Thyroid gland (tissue), 4 donors: Measurements from ENCODE around the gene ABCF1. TPM values are rescaled to one million over a fixed set of nuclear protein-coding genes. Genes with fewer than 3 reads are reported as not detected.

ENCODE experiments used
- DNase-seq, 2 donors: peaks; one replicate each; pipeline ENCODE4 v3.0.0-alpha.2; 2019
- H3K27ac ChIP-seq, 3 donors: fragments of 200-600 bp; sonication (generic); 1 replicate in 2 of 3; 2 replicates in 1 of 3; pipeline ENCODE4 v1.5.1; 2016 to 2019; ENCODE audit warnings: mild to moderate bottlenecking in 1 of 3, moderate library complexity in 1 of 3
- H3K27me3 ChIP-seq: fragments of 200-600 bp; sonication (generic); one replicate; pipeline ENCODE4 v1.5.1; 2019
- H3K36me3 ChIP-seq, 2 donors: fragments of 200-600 bp; sonication (generic); one replicate each; pipeline ENCODE4 v1.5.1; 2016 to 2019
- H3K4me1 ChIP-seq, 2 donors: fragments of 200-600 bp; sonication (generic); one replicate each; pipeline ENCODE4 v1.5.1; 2017 to 2019
- H3K4me3 ChIP-seq, 3 donors: fragments of 200-600 bp; sonication (generic); replicated peaks in 1 of 3; 1 replicate in 2 of 3; 2 replicates in 1 of 3; pipeline ENCODE4 v1.5.1; 2016; ENCODE audit warnings: mild to moderate bottlenecking in 1 of 3
- H3K9me3 ChIP-seq: fragments of 200-600 bp; sonication (generic); one replicate; pipeline ENCODE4 v1.5.1; 2017
- CTCF ChIP-seq, 6 experiments: fragments of 200-600 bp in 3 of 6; fragments of 450-650 bp in 3 of 6; sonication (generic) in 3 of 6; IDR thresholded peaks; one replicate each; pipeline ENCODE4 v1.5.1; 2016 to 2019; ENCODE audit warnings: antibody characterized with exemption in 6 of 6, mild to moderate bottlenecking in 2 of 6, inconsistent platforms in 1 of 6, moderate library complexity in 1 of 6
- POLR2A ChIP-seq, 2 donors: fragments of 450-650 bp; IDR thresholded peaks; one replicate each; pipeline ENCODE4 v1.6.1; 2017; ENCODE audit warnings: antibody characterized with exemption in 2 of 2, mild to moderate bottlenecking in 2 of 2, moderate library complexity in 1 of 2
- WGBS, 2 donors: methylation state at CpG; one replicate each; pipeline ENCODE4 v1.1.5; 2017; 5-methylcytosine and 5-hydroxymethylcytosine counted together
- intact Hi-C: fragments of 100-400 bp; cut with DNase I; formaldehyde crosslinking; loops from one replicate; pipeline ENCODE4 v1.15.1; 2023
- total RNA-seq, 4 donors: library from RNA; depleted of rRNA; stranded (reverse); fragments of >200 nt; gene quantifications; one replicate each; pipeline ENCODE4 v1.2.3, GENCODE V29; 2016

ABCF1 gene
- total RNA-seq, 4 donors from 2014 or later: 41.4 to 47.1 (median 43.5) TPM

- peaks cover 0 to 8% of the 10 kb centered on the region in 2 donors for H3K4me1 ChIP-seq
- no peaks in the 10 kb centered on the region for H3K9me3 ChIP-seq
- DNase-seq: no peak
- intact Hi-C loops: no loop called here
- no peak overlapping the region for H3K4me3 ChIP-seq
- WGBS, 2 donors: 80 to 83% methylated on average over 3 of the region's 3 CpGs
- no peak for TF ChIP-seq POLR2A (IDR thresholded peaks at IDR 0.05)
- H3K36me3 ChIP-seq: no peaks in the 10 kb centered on the region
- H3K27ac ChIP-seq: no peak overlapping the region
- H3K27me3 ChIP-seq: no peaks in the 10 kb centered on the region
Observed at GRCh38 chr6:30537931-30538330, 33.3 kb upstream of the ABCF1 start.

GRCh38 chr6:30541515-30542403, 29.5 kb upstream of the ABCF1 start:
- WGBS, 2 donors: 12 to 15% methylated on average over 23 of the region's 23 CpGs
- Histone ChIP-seq H3K9me3 (no peaks in the 10 kb centered on the region), H3K4me3 (no peak overlapping the region), H3K4me1 (peaks cover 5 to 8% of the 10 kb centered on the region in 2 donors), H3K27ac (peak overlapping the region in 2 of 3 donors; percentile 35 to 38), H3K36me3 (peaks cover 14 to 16% of the 10 kb centered on the region in 2 donors), H3K27me3 (no peaks in the 10 kb centered on the region)
- no peak for TF ChIP-seq POLR2A (IDR thresholded peaks at IDR 0.05)
- TF ChIP-seq CTCF (IDR thresholded peaks at IDR 0.05): peak; percentile 86 to 96 (median 94)
- intact Hi-C loops: no loop called here
- peak; percentile 71 to 75 for DNase-seq

- no peak for DNase-seq
- Histone ChIP-seq H3K4me3 (no peak overlapping the region), H3K4me1 (peaks cover 5 to 8% of the 10 kb centered on the region in 2 donors), H3K9me3 (no peaks in the 10 kb centered on the region), H3K27ac (peak overlapping the region in 2 of 3 donors; percentile 35 to 38), H3K36me3 (peaks cover 17 to 22% of the 10 kb centered on the region in 2 donors), H3K27me3 (no peaks in the 10 kb centered on the region)
- TF ChIP-seq CTCF (IDR thresholded peaks at IDR 0.05): no peak
- no peak for TF ChIP-seq POLR2A (IDR thresholded peaks at IDR 0.05)
- intact Hi-C loops: no loop called here
- 26 to 34% methylated on average over 4 of the region's 4 CpGs for WGBS, 2 donors
Observed at GRCh38 chr6:30542404-30542725, 28.9 kb upstream of the ABCF1 start.

GRCh38 chr6:30542915-30543314, 28.3 kb upstream of the ABCF1 start:
- Histone ChIP-seq H3K9me3 (no peaks in the 10 kb centered on the region), H3K27ac (peak overlapping the region in 2 of 3 donors; percentile 33 to 35), H3K4me1 (peaks cover 5 to 8% of the 10 kb centered on the region in 2 donors), H3K4me3 (no peak overlapping the region), H3K27me3 (no peaks in the 10 kb centered on the region), H3K36me3 (peaks cover 17 to 22% of the 10 kb centered on the region in 2 donors)
- WGBS, 2 donors: 68 to 72% methylated on average over 1 of the region's 1 CpG
- DNase-seq: no peak
- intact Hi-C loops: no loop called here
- TF ChIP-seq POLR2A (IDR thresholded peaks at IDR 0.05) (no peak), CTCF (IDR thresholded peaks at IDR 0.05) (no peak)

GRCh38 chr6:30543821-30544220, 27.4 kb upstream of the ABCF1 start:
- WGBS, 2 donors: 77 to 82% methylated on average over 3 of the region's 3 CpGs
- H3K27me3 ChIP-seq: no peaks in the 10 kb centered on the region
- DNase-seq: no peak
- H3K4me3 ChIP-seq: no peak overlapping the region
- peaks cover 5 to 8% of the 10 kb centered on the region in 2 donors for H3K4me1 ChIP-seq
- TF ChIP-seq CTCF (IDR thresholded peaks at IDR 0.05) (no peak), POLR2A (IDR thresholded peaks at IDR 0.05) (no peak)
- no peaks in the 10 kb centered on the region for H3K9me3 ChIP-seq
- H3K27ac ChIP-seq: no peak overlapping the region
- H3K36me3 ChIP-seq: peaks cover 17 to 22% of the 10 kb centered on the region in 2 donors
- intact Hi-C loops: no loop called here
